Sigmoid colon (tissue), 4 donors: ENCODE data around the gene COL9A3.

Experiments
- EP300 ChIP-seq, 4 donors: sonication (generic); formaldehyde crosslinking; IDR thresholded peaks; one replicate each; pipeline ENCODE4 v1.6.1; 2017; ENCODE audit warnings: antibody characterized with exemption in 4 of 4
- POLR2A ChIP-seq, 2 donors: fragments of 450-650 bp; IDR thresholded peaks; one replicate each; pipeline ENCODE4 v1.6.1; 2016; ENCODE audit warnings: antibody characterized with exemption in 2 of 2, mild to moderate bottlenecking in 2 of 2, moderate library complexity in 2 of 2
- TF ChIP-seq, protein P1 (sequence below), 4 experiments: fragments of 450-650 bp in 3 of 4; fragments of 200-600 bp in 1 of 4; IDR thresholded peaks; one replicate each; pipeline ENCODE4 v1.5.1; 2016 to 2019; ENCODE audit warnings: antibody characterized with exemption in 4 of 4, mild to moderate bottlenecking in 3 of 4, moderate library complexity in 2 of 4

DNA sequence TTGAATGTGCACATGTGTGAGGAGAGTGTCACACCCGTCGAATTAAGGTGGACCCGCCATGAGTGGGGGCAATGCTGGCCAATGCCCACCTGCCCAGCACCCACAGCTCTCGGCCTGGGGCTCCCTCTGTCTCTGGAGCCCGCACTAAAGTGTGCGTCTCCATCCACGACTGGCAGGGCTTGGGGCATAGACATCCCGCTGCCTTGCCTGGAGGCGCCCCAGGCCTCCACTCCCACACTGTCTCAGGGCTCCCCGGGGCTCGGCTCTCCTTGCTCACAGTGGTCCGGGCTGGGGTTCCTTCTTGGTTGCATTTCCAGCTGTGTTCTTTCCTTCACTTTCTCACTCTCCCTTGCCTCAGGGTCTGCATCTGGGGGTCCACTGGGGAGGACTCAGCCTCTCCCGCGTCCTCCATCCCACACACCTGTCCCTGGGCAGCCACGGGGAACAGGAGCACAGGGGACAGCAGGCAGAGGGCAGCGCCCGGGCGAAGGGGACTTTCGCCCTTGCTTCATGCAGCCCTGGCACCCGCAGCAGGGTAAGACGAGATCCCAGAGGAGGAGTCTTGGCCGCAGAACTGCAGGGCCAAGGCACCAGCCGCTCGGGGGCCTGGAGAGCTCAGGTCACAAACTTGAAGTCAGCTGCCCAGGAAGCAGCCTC lies 40.7 kb upstream of the COL9A3 start:
- TF ChIP-seq, protein P1, sequence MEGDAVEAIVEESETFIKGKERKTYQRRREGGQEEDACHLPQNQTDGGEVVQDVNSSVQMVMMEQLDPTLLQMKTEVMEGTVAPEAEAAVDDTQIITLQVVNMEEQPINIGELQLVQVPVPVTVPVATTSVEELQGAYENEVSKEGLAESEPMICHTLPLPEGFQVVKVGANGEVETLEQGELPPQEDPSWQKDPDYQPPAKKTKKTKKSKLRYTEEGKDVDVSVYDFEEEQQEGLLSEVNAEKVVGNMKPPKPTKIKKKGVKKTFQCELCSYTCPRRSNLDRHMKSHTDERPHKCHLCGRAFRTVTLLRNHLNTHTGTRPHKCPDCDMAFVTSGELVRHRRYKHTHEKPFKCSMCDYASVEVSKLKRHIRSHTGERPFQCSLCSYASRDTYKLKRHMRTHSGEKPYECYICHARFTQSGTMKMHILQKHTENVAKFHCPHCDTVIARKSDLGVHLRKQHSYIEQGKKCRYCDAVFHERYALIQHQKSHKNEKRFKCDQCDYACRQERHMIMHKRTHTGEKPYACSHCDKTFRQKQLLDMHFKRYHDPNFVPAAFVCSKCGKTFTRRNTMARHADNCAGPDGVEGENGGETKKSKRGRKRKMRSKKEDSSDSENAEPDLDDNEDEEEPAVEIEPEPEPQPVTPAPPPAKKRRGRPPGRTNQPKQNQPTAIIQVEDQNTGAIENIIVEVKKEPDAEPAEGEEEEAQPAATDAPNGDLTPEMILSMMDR (IDR thresholded peaks at IDR 0.05): no peak
- no peak for TF ChIP-seq POLR2A (IDR thresholded peaks at IDR 0.05)
- no peak for TF ChIP-seq EP300 (IDR thresholded peaks at IDR 0.05)
